ENCODE data around the gene LRMDA.

- TF ChIP-seq, protein P1, sequence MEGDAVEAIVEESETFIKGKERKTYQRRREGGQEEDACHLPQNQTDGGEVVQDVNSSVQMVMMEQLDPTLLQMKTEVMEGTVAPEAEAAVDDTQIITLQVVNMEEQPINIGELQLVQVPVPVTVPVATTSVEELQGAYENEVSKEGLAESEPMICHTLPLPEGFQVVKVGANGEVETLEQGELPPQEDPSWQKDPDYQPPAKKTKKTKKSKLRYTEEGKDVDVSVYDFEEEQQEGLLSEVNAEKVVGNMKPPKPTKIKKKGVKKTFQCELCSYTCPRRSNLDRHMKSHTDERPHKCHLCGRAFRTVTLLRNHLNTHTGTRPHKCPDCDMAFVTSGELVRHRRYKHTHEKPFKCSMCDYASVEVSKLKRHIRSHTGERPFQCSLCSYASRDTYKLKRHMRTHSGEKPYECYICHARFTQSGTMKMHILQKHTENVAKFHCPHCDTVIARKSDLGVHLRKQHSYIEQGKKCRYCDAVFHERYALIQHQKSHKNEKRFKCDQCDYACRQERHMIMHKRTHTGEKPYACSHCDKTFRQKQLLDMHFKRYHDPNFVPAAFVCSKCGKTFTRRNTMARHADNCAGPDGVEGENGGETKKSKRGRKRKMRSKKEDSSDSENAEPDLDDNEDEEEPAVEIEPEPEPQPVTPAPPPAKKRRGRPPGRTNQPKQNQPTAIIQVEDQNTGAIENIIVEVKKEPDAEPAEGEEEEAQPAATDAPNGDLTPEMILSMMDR (IDR thresholded peaks at IDR 0.05): no peak
- TF ChIP-seq EP300 (IDR thresholded peaks at IDR 0.05) (no peak), POLR2A (IDR thresholded peaks at IDR 0.05) (peak; percentile 10 to 22), POLR2AphosphoS5 (IDR thresholded peaks at IDR 0.05) (peak; percentile 15)
Observed at GRCh38 chr10:75403144-75403938, 28.1 kb upstream of the LRMDA start.
